T-cell (primary cell): ENCODE measurements around the gene FNDC7. TPM values are rescaled to one million over a fixed set of nuclear protein-coding genes. Genes with fewer than 3 reads are reported as not detected.

Experiments
- ATAC-seq, 4 experiments: fragments of 200-7000 bp in 3 of 4; fragments of 150-1000 bp in 1 of 4; cut with Tn5 transposase; replicated peaks in 1 of 4; 1 replicate in 3 of 4; 2 replicates in 1 of 4; pipeline ENCODE4 v1.10.0; 2021; ENCODE audit warnings: moderate library complexity in 3 of 4, mild to moderate bottlenecking in 2 of 4, moderate number of reproducible peaks in 1 of 4
- CTCF ChIA-PET, 2 donors: fragments of 300-600 bp; sonication (Branson Sonifier 250); formaldehyde crosslinking; loops; one replicate each; lab custom pipeline; 2022; ENCODE audit warnings: antibody characterized with exemption in 2 of 2; lab: Charles Lee
- POLR2A ChIA-PET, 2 donors: fragments of 300-600 bp; sonication (Branson Sonifier 250); formaldehyde crosslinking; loops; one replicate each; lab custom pipeline; 2022; ENCODE audit warnings: antibody characterized with exemption in 2 of 2; lab: Charles Lee
- DNase-seq, 35 experiments: peaks; one replicate each; pipeline versions ENCODE4 v3.0.0 to v3.0.0-alpha.2; 2013 to 2023
- H3K27ac ChIP-seq: one replicate; pipeline ENCODE4 v1.5.1; 2013; ENCODE audit warnings: low read length
- H3K27me3 ChIP-seq, 2 experiments: replicated peaks in 1 of 2; 1 replicate in 1 of 2; 2 replicates in 1 of 2; pipeline versions ENCODE4 v1.6.1 to v1.7.0; 2013; ENCODE audit warnings: low read length in 1 of 2, mixed read lengths in 1 of 2; ENCODE audit not compliant: control insufficient read depth in 2 of 2, insufficient read depth in 2 of 2; ENCODE audit errors: extremely low read depth in 1 of 2
- H3K36me3 ChIP-seq, 2 donors: 1 replicate in 1 of 2; 2 replicates in 1 of 2; pipeline versions ENCODE4 v1.6.1 to v1.7.0; 2013; ENCODE audit warnings: low read length in 1 of 2; ENCODE audit not compliant: control insufficient read depth in 2 of 2, insufficient read depth in 1 of 2; ENCODE audit errors: extremely low read depth in 1 of 2
- H3K4me1 ChIP-seq, 2 experiments: 1 replicate in 1 of 2; 2 replicates in 1 of 2; pipeline versions ENCODE4 v1.6.1 to v1.7.0; 2013; ENCODE audit warnings: low read length in 2 of 2, mixed read lengths in 1 of 2; ENCODE audit not compliant: insufficient read depth in 2 of 2, control insufficient read depth in 1 of 2; ENCODE audit errors: extremely low read depth in 1 of 2
- H3K4me3 ChIP-seq, 2 donors: 1 replicate in 1 of 2; 2 replicates in 1 of 2; pipeline versions ENCODE4 v1.5.1 to v1.7.0; 2013; ENCODE audit warnings: mild to moderate bottlenecking in 2 of 2, low read length in 1 of 2, moderate library complexity in 1 of 2; ENCODE audit not compliant: control insufficient read depth in 1 of 2; ENCODE audit errors: extremely low read depth in 1 of 2
- H3K9me3 ChIP-seq: 2 replicates; pipeline ENCODE4 v1.7.0; 2013
- H3K27ac Mint-ChIP-seq, 2 donors: one replicate each; pipeline ENCODE4 v1.8.0; 2020 to 2021; ENCODE audit warnings: mild to moderate bottlenecking in 2 of 2, mixed read lengths in 2 of 2
- H3K27me3 Mint-ChIP-seq, 2 donors: one replicate each; pipeline ENCODE4 v1.8.0; 2021 to 2022; ENCODE audit warnings: mixed read lengths in 2 of 2
- H3K36me3 Mint-ChIP-seq: one replicate; pipeline ENCODE4 v1.8.0; 2021; ENCODE audit warnings: mixed read lengths
- H3K4me1 Mint-ChIP-seq, 3 donors: one replicate each; pipeline ENCODE4 v1.8.0; 2020 to 2022; ENCODE audit warnings: mixed read lengths in 3 of 3, mild to moderate bottlenecking in 1 of 3
- H3K4me3 Mint-ChIP-seq, 3 donors: one replicate each; pipeline ENCODE4 v1.8.0; 2020 to 2022; ENCODE audit warnings: mild to moderate bottlenecking in 3 of 3, mixed read lengths in 3 of 3, moderate library complexity in 3 of 3
- H3K9me3 Mint-ChIP-seq, 3 donors: one replicate each; pipeline ENCODE4 v1.8.0; 2020 to 2022; ENCODE audit warnings: mixed read lengths in 3 of 3
- WGBS: methylation state at CpG from one replicate; pipeline ENCODE4 v1.1.5; 2013; ENCODE audit warnings: missing lambda C conversion rate; ENCODE audit not compliant: insufficient coverage; 5-methylcytosine and 5-hydroxymethylcytosine counted together
- total RNA-seq, 35 experiments: library from RNA in 6 of 35; stranded (reverse) in 6 of 35; fragments of 120-200 nt in 1 of 35; gene quantifications; one replicate each; pipeline versions ENCODE4 v1.2.1 to v1.2.4 and lab custom pipeline; 2013 to 2026

The FNDC7 gene
- total RNA-seq, 5 donors from 2014 or later (not counting 1 experiment from before 2014, with no cell fraction given): 0.13 to 0.29 (median 0.25) TPM

- ATAC-seq (peak; percentile 40 to 72 (median 46)), DNase-seq (peak in 16 of 35 experiments; percentile 8 to 74 (median 14))
- no peaks in the 10 kb centered on the region for H3K27me3 Mint-ChIP-seq
- peaks cover 13 to 33% of the 10 kb centered on the region in 2 experiments for H3K4me1 ChIP-seq
- H3K4me3 ChIP-seq: peak overlapping the region in 1 of 2 donors; percentile 1
- H3K9me3 ChIP-seq: no peaks in the 10 kb centered on the region
- H3K36me3 Mint-ChIP-seq: peaks cover 24% of the 10 kb centered on the region
- POLR2A ChIA-PET: interaction anchor here (0.9 to 1.7 kb wide), 3 partner anchors 9 to 12 kb away, joined by 3 to 10 read pairs (median 3); partner anchors contain the start of gene PRPF38B (in 2 of the 2)
- H3K27ac ChIP-seq: peak overlapping the region; percentile 86
- 56% methylated on average over 3 of the region's 6 CpGs for WGBS
- H3K27ac Mint-ChIP-seq: peak overlapping the region; percentile 88 to 93
- peaks cover 40 to 78% (median 64%) of the 10 kb centered on the region in 3 donors for H3K4me1 Mint-ChIP-seq
- peak overlapping the region; percentile 54 to 65 (median 59) for H3K4me3 Mint-ChIP-seq
- peaks cover 0 to 30% of the 10 kb centered on the region in 2 donors for H3K36me3 ChIP-seq
- CTCF ChIA-PET: interaction anchor here (0.6 to 4.7 kb wide), 2 partner anchors 12 to 147 kb away, joined by 3 to 35 read pairs; partner anchors contain the start of gene PRPF38B (in 1 of the 2)
- no peaks in the 10 kb centered on the region for H3K9me3 Mint-ChIP-seq
- no peaks in the 10 kb centered on the region for H3K27me3 ChIP-seq
Measured at GRCh38 chr1:108703939-108704338, 8.8 kb upstream of the FNDC7 start.

- Histone ChIP-seq H3K4me1 (peaks cover 13 to 33% of the 10 kb centered on the region in 2 experiments), H3K9me3 (no peaks in the 10 kb centered on the region), H3K27ac (peak overlapping the region; percentile 86), H3K27me3 (no peaks in the 10 kb centered on the region), H3K36me3 (peaks cover 0 to 25% of the 10 kb centered on the region in 2 donors), H3K4me3 (no peak overlapping the region)
- Mint-ChIP-seq H3K4me3 (peak overlapping the region in 1 of 3 donors; percentile 54), H3K36me3 (peaks cover 18% of the 10 kb centered on the region), H3K27me3 (no peaks in the 10 kb centered on the region), H3K27ac (peak overlapping the region; percentile 88 to 93), H3K4me1 (peaks cover 40 to 77% (median 62%) of the 10 kb centered on the region in 3 donors), H3K9me3 (no peaks in the 10 kb centered on the region)
- no CpG with 5 or more reads among the region's 2 CpGs for WGBS
- ATAC-seq (no peak), DNase-seq (no peak)
- POLR2A ChIA-PET: interaction anchor here (0.6 to 1.7 kb wide), 4 partner anchors 10 to 23 kb away, joined by 3 to 10 read pairs (median 4); partner anchors contain the start of gene PRPF38B (in 2 of the 2)
- CTCF ChIA-PET: interaction anchor here in 1 of 2 donors (4.7 kb wide), 1 partner anchor 12 kb away, joined by 35 read pairs; the partner anchor contains the start of gene PRPF38B
Measured at GRCh38 chr1:108704496-108704895, 8.2 kb upstream of the FNDC7 start.

- Histone ChIP-seq H3K36me3 (peaks cover 0 to 5% of the 10 kb centered on the region in 2 donors), H3K27me3 (no peaks in the 10 kb centered on the region), H3K4me3 (no peak overlapping the region), H3K27ac (no peak overlapping the region), H3K4me1 (peaks cover 13 to 33% of the 10 kb centered on the region in 2 experiments), H3K9me3 (no peaks in the 10 kb centered on the region)
- peaks cover 7% of the 10 kb centered on the region for H3K36me3 Mint-ChIP-seq
- CTCF ChIA-PET: no interaction called here
- no peak overlapping the region for H3K4me3 Mint-ChIP-seq
- H3K27me3 Mint-ChIP-seq: no peaks in the 10 kb centered on the region
- ATAC-seq (no peak), DNase-seq (no peak)
- peaks cover 32 to 61% (median 47%) of the 10 kb centered on the region in 3 donors for H3K4me1 Mint-ChIP-seq
- H3K27ac Mint-ChIP-seq: peak overlapping the region in 1 of 2 donors; percentile 48
- H3K9me3 Mint-ChIP-seq: no peaks in the 10 kb centered on the region
- no CpG with 5 or more reads among the region's 3 CpGs for whole genome bisulfite sequencing
- POLR2A ChIA-PET: no interaction called here
Measured at GRCh38 chr1:108706643-108707042, 6.1 kb upstream of the FNDC7 start.

- no peak overlapping the region for H3K27ac ChIP-seq
- H3K4me1 ChIP-seq: peaks cover 9 to 23% of the 10 kb centered on the region in 2 experiments
- ATAC-seq (peak; percentile 74 to 84 (median 82)), DNase-seq (peak; percentile 29 to 79 (median 55))
- ChIA-PET POLR2A (interaction anchor here (0.6 to 2.9 kb wide), 3 partner anchors 12 to 293 kb away, joined by 3 to 12 read pairs (median 3); partner anchors contain the start of gene PRPF38B (in 1 of the 2)), CTCF (interaction anchor here (0.5 to 3.0 kb wide), 7 partner anchors 11 to 204 kb away, joined by 3 to 33 read pairs (median 3); partner anchors contain the start of gene PRPF38B (in 1 of the 2))
- Mint-ChIP-seq H3K27me3 (peaks cover 0 to 6% of the 10 kb centered on the region in 2 donors), H3K9me3 (no peaks in the 10 kb centered on the region), H3K4me3 (no peak overlapping the region), H3K36me3 (no peaks in the 10 kb centered on the region), H3K4me1 (peaks cover 30 to 40% (median 32%) of the 10 kb centered on the region in 3 donors), H3K27ac (peak overlapping the region; percentile 24 to 55)
- no peaks in the 10 kb centered on the region for H3K9me3 ChIP-seq
- 95% methylated on average over 4 of the region's 7 CpGs for WGBS
- H3K36me3 ChIP-seq: no peaks in the 10 kb centered on the region
- no peak overlapping the region for H3K4me3 ChIP-seq
- H3K27me3 ChIP-seq: no peaks in the 10 kb centered on the region
Measured at GRCh38 chr1:108708691-108709660, 3.7 kb upstream of the FNDC7 start.

- 86% methylated on average over 2 of the region's 5 CpGs for WGBS
- no peak for ATAC-seq
- Mint-ChIP-seq H3K27me3 (peaks cover 3 to 11% of the 10 kb centered on the region in 2 donors), H3K4me3 (no peak overlapping the region), H3K36me3 (no peaks in the 10 kb centered on the region), H3K9me3 (no peaks in the 10 kb centered on the region), H3K27ac (no peak overlapping the region), H3K4me1 (no peaks in the 10 kb centered on the region)
- no peaks in the 10 kb centered on the region for H3K9me3 ChIP-seq
- ChIA-PET POLR2A (interaction anchor here in 1 of 2 donors (0.6 kb wide), 1 partner anchor 155 kb away, joined by 5 read pairs; no protein-coding TSS in a partner anchor), CTCF (no interaction called here)
- no peaks in the 10 kb centered on the region for H3K27me3 ChIP-seq
- no peak overlapping the region for H3K4me3 ChIP-seq
- no peaks in the 10 kb centered on the region for H3K36me3 ChIP-seq
- H3K27ac ChIP-seq: no peak overlapping the region
- DNase-seq: no peak
- H3K4me1 ChIP-seq: no peaks in the 10 kb centered on the region
Measured at GRCh38 chr1:108715932-108716331, 3.2 kb downstream of the FNDC7 start.
